HEK293 (cell line): ENCODE data around the gene SERPINA12.

Experiments used
- CTCF ChIA-PET: fragments of 350-600 bp; formaldehyde crosslinking; extraction: SDS; loops from one replicate; lab custom pipeline; 2021; ENCODE audit warnings: antibody characterized with exemption; lab: Yijun Ruan, JAX
- POLR2A ChIA-PET: fragments of 300-600 bp; formaldehyde crosslinking; extraction: SDS; loops from one replicate; lab custom pipeline; 2020; ENCODE audit warnings: antibody characterized with exemption, inconsistent platforms; lab: Yijun Ruan, JAX
- H3K27ac ChIP-seq: fragments of 200-500 bp; sonication (Bioruptor generic); 2 replicates; pipeline ENCODE4 v1.5.1; 2014; ENCODE audit warnings: low read depth, low read length, control low read depth, inconsistent platforms; ENCODE audit errors: extremely low read depth
- H3K36me3 ChIP-seq, 2 experiments: fragments of 200-500 bp in 1 of 2; sonication (Bioruptor generic) in 1 of 2; 1 replicate in 1 of 2; 2 replicates in 1 of 2; pipeline ENCODE4 v1.5.1; 2014 to 2017; ENCODE audit warnings: inconsistent platforms in 2 of 2, low read length in 2 of 2; ENCODE audit not compliant: control insufficient read depth in 2 of 2, insufficient read depth in 1 of 2
- H3K4me1 ChIP-seq: fragments of 200-500 bp; sonication (Bioruptor generic); 2 replicates; pipeline ENCODE4 v1.5.1; 2014; ENCODE audit warnings: mild to moderate bottlenecking, low read length, inconsistent platforms; ENCODE audit not compliant: control insufficient read depth, insufficient read depth
- H3K4me3 ChIP-seq: 2 replicates; pipeline ENCODE4 v1.5.1; 2011; ENCODE audit warnings: low read depth, mild to moderate bottlenecking, control low read depth, low read length, moderate library complexity
- H3K9me3 ChIP-seq: fragments of 200-500 bp; sonication (Bioruptor generic); 2 replicates; pipeline ENCODE4 v1.5.1; 2014; ENCODE audit warnings: low read depth, low read length, inconsistent platforms; ENCODE audit not compliant: control insufficient read depth, insufficient read depth
- BCL11B ChIP-seq: fragments of 450-650 bp; formaldehyde crosslinking; IDR thresholded peaks from 2 replicates; pipeline ENCODE4 v1.5.1; 2016; ENCODE audit warnings: low read depth, missing biosample characterization, missing genetic modification characterization
- GLI2 ChIP-seq: fragments of 450-650 bp; formaldehyde crosslinking; IDR thresholded peaks from 2 replicates; pipeline ENCODE4; 2017; ENCODE audit warnings: missing biosample characterization, missing genetic modification characterization, low read depth, borderline replicate concordance
- HOXD13 ChIP-seq: sonication (generic); formaldehyde crosslinking; IDR thresholded peaks from 2 replicates; pipeline ENCODE4 v1.8.0; 2022; ENCODE audit warnings: missing genetic modification reagents, borderline replicate concordance
- KLF1 ChIP-seq: fragments of 450-650 bp; formaldehyde crosslinking; IDR thresholded peaks from 2 replicates; pipeline ENCODE4 v1.5.1; 2016; ENCODE audit warnings: missing biosample characterization, missing genetic modification characterization
- PRDM1 ChIP-seq: fragments of 450-650 bp; formaldehyde crosslinking; IDR thresholded peaks from 2 replicates; pipeline ENCODE4; 2016; ENCODE audit warnings: missing biosample characterization, missing genetic modification characterization
- TRIM28 ChIP-seq: IDR thresholded peaks from 2 replicates; pipeline ENCODE4 v1.6.1; 2011; ENCODE audit warnings: low read length, control low read depth, borderline replicate concordance
- ZBTB21 ChIP-seq: fragments of 450-650 bp; formaldehyde crosslinking; IDR thresholded peaks from 2 replicates; pipeline ENCODE4 v1.5.1; 2017; ENCODE audit warnings: missing biosample characterization, missing genetic modification characterization
- ZFP69B ChIP-seq: fragments of 450-650 bp; formaldehyde crosslinking; IDR thresholded peaks from 2 replicates; pipeline ENCODE4 v1.5.1; 2016; ENCODE audit warnings: missing biosample characterization, missing genetic modification characterization
- ZNF10 ChIP-seq: fragments of 450-650 bp; formaldehyde crosslinking; IDR thresholded peaks from 2 replicates; pipeline ENCODE4 v1.5.1; 2017; ENCODE audit warnings: missing biosample characterization, missing genetic modification characterization
- ZNF112 ChIP-seq: fragments of 450-650 bp; formaldehyde crosslinking; IDR thresholded peaks from 2 replicates; pipeline ENCODE4 v1.5.0; 2017; ENCODE audit warnings: missing biosample characterization, missing genetic modification characterization
- ZNF155 ChIP-seq: fragments of 450-650 bp; formaldehyde crosslinking; IDR thresholded peaks from 2 replicates; pipeline ENCODE4 v1.5.1; 2016; ENCODE audit warnings: missing biosample characterization, missing genetic modification characterization
- ZNF302 ChIP-seq: fragments of 450-650 bp; formaldehyde crosslinking; IDR thresholded peaks from 2 replicates; pipeline ENCODE4 v1.5.1; 2016; ENCODE audit warnings: missing biosample characterization, missing genetic modification characterization, low read depth
- ZNF433 ChIP-seq: fragments of 450-650 bp; formaldehyde crosslinking; IDR thresholded peaks from 2 replicates; pipeline ENCODE4 v1.5.1; 2016; ENCODE audit warnings: missing biosample characterization, missing genetic modification characterization, low read depth
- ZNF48 ChIP-seq: fragments of 450-650 bp; formaldehyde crosslinking; IDR thresholded peaks from 2 replicates; pipeline ENCODE4 v1.5.1; 2016; ENCODE audit warnings: missing biosample characterization, missing genetic modification characterization
- ZNF501 ChIP-seq: fragments of 450-650 bp; formaldehyde crosslinking; IDR thresholded peaks from 2 replicates; pipeline ENCODE4 v1.5.1; 2016; ENCODE audit warnings: missing biosample characterization, missing genetic modification characterization
- ZNF514 ChIP-seq: fragments of 450-650 bp; formaldehyde crosslinking; IDR thresholded peaks from 2 replicates; pipeline ENCODE4 v1.5.1; 2016; ENCODE audit warnings: missing biosample characterization, missing genetic modification characterization
- ZNF548 ChIP-seq: fragments of 450-650 bp; formaldehyde crosslinking; IDR thresholded peaks from 2 replicates; pipeline ENCODE4 v1.5.1; 2016; ENCODE audit warnings: missing biosample characterization, missing genetic modification characterization
- ZNF549 ChIP-seq: fragments of 450-650 bp; IDR thresholded peaks from 2 replicates; pipeline ENCODE4 v1.5.1; 2018; ENCODE audit warnings: missing biosample characterization, missing genetic modification characterization, mild to moderate bottlenecking, inconsistent platforms, moderate library complexity
- ZNF561 ChIP-seq: fragments of 450-650 bp; IDR thresholded peaks from 2 replicates; pipeline ENCODE4 v1.5.1; 2018; ENCODE audit warnings: missing biosample characterization, missing genetic modification characterization, borderline replicate concordance
- ZNF596 ChIP-seq: fragments of 450-650 bp; IDR thresholded peaks from 2 replicates; pipeline ENCODE4 v1.5.0; 2018; ENCODE audit warnings: missing biosample characterization, mild to moderate bottlenecking, missing genetic modification characterization, moderate library complexity
- ZNF626 ChIP-seq: fragments of 450-650 bp; sonication (Bioruptor Pico); formaldehyde crosslinking; IDR thresholded peaks from 2 replicates; pipeline ENCODE4 v1.5.1; 2018; ENCODE audit warnings: missing biosample characterization, missing genetic modification characterization, inconsistent platforms
- ZNF658 ChIP-seq: fragments of 450-650 bp; formaldehyde crosslinking; IDR thresholded peaks from 2 replicates; pipeline ENCODE4; 2016; ENCODE audit warnings: missing biosample characterization, missing genetic modification characterization
- ZNF768 ChIP-seq: fragments of 450-650 bp; formaldehyde crosslinking; IDR thresholded peaks from 2 replicates; pipeline ENCODE4 v1.5.1; 2018; ENCODE audit warnings: missing biosample characterization, mild to moderate bottlenecking, missing genetic modification characterization
- ZNF792 ChIP-seq: fragments of 450-650 bp; formaldehyde crosslinking; IDR thresholded peaks from 2 replicates; pipeline ENCODE4 v1.5.1; 2016; ENCODE audit warnings: missing biosample characterization, missing genetic modification characterization
- TF ChIP-seq, protein P1 (sequence below): fragments of 450-650 bp; formaldehyde crosslinking; IDR thresholded peaks from 2 replicates; pipeline ENCODE4 v1.5.1; 2016; ENCODE audit warnings: missing biosample characterization, missing genetic modification characterization, low read depth
- TF ChIP-seq, protein P2 (sequence below): fragments of 450-650 bp; IDR thresholded peaks from 2 replicates; pipeline ENCODE4 v1.5.1; 2018; ENCODE audit warnings: missing biosample characterization, missing genetic modification characterization
- TF ChIP-seq, protein P3 (sequence below): fragments of 450-650 bp; IDR thresholded peaks from 2 replicates; pipeline ENCODE4 v1.5.1; 2018; ENCODE audit warnings: missing biosample characterization, mild to moderate bottlenecking, missing genetic modification characterization
- TF ChIP-seq, protein P4 (sequence below): fragments of 450-650 bp; formaldehyde crosslinking; IDR thresholded peaks from 2 replicates; pipeline ENCODE4; 2016; ENCODE audit warnings: missing biosample characterization, missing genetic modification characterization

Gene SERPINA12

DNA sequence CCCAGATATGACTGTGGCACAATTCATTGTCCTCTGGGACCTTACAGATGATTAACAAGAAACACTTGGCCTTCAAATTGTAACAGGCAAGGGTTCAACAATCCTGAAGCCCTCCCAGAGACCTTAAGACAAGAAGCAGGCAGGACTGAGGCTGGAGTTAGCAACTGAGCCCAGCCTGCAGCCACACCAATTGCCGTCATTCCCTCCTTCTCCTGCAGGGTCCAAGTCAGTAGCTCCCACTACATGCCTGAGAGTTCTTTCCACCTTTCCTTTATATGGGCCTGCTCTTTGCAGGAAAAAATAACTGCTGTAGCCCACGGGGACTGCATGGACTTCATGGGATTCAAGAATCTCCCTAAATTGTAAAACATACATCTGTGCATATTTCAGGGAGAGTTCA lies 49.6 kb upstream of the SERPINA12 start:
- Histone ChIP-seq H3K9me3 (no peaks in the 10 kb centered on the region), H3K4me3 (no peak overlapping the region), H3K27ac (no peak overlapping the region), H3K36me3 (no peaks in the 10 kb centered on the region), H3K4me1 (no peaks in the 10 kb centered on the region)
- CTCF ChIA-PET: interaction anchor here (0.9 to 2.7 kb wide), 2 partner anchors 10 to 32 kb away, joined by 4 to 13 read pairs; no protein-coding TSS in a partner anchor
- TF ChIP-seq, protein P1, sequence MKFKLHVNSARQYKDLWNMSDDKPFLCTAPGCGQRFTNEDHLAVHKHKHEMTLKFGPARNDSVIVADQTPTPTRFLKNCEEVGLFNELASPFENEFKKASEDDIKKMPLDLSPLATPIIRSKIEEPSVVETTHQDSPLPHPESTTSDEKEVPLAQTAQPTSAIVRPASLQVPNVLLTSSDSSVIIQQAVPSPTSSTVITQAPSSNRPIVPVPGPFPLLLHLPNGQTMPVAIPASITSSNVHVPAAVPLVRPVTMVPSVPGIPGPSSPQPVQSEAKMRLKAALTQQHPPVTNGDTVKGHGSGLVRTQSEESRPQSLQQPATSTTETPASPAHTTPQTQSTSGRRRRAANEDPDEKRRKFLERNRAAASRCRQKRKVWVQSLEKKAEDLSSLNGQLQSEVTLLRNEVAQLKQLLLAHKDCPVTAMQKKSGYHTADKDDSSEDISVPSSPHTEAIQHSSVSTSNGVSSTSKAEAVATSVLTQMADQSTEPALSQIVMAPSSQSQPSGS (tag by site-specific recombination): no peak
- TF ChIP-seq ZNF626 (no peak), ZNF112 (tag by site-specific recombination) (no peak), ZNF561 (tag by site-specific recombination) (no peak)
- TF ChIP-seq, all 188 proteins: peak for 0
- POLR2A ChIA-PET: no interaction called here

DNA sequence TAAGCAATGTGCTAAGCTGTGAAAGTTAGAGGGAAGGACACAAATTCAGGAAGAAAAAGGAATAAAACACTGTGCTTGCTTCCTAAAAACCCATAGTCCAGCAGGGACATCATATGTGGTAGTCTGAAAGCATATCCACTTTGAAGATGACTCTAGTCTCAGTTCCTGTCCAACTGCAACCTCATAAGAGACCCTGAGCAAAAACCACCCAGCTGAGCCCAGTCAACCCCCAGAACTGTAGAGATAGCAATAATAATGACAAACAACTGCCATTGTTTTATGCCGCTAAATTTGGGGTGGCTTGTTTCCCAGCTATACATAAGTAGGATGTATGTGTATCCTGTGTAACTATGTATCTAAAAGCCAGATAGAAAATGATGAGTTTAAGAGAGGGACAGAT lies 48.1 kb upstream of the SERPINA12 start:
- ChIA-PET CTCF (interaction anchor here (0.7 to 2.7 kb wide), 3 partner anchors 8 to 87 kb away, joined by 3 to 13 read pairs (median 3); no protein-coding TSS in a partner anchor), POLR2A (no interaction called here)
- TF ChIP-seq, protein P2, sequence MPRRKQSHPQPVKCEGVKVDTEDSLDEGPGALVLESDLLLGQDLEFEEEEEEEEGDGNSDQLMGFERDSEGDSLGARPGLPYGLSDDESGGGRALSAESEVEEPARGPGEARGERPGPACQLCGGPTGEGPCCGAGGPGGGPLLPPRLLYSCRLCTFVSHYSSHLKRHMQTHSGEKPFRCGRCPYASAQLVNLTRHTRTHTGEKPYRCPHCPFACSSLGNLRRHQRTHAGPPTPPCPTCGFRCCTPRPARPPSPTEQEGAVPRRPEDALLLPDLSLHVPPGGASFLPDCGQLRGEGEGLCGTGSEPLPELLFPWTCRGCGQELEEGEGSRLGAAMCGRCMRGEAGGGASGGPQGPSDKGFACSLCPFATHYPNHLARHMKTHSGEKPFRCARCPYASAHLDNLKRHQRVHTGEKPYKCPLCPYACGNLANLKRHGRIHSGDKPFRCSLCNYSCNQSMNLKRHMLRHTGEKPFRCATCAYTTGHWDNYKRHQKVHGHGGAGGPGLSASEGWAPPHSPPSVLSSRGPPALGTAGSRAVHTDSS (tag by site-specific recombination): no peak
- TF ChIP-seq ZNF501 (tag by site-specific recombination) (no peak), ZNF596 (tag by site-specific recombination) (no peak), GLI2 (no peak), ZNF549 (no peak), ZBTB21 (tag by site-specific recombination) (no peak), KLF1 (no peak), ZNF548 (tag by site-specific recombination) (no peak), ZNF155 (tag by site-specific recombination) (no peak), ZNF561 (tag by site-specific recombination) (no peak), BCL11B (tag by site-specific recombination) (no peak), ZNF514 (tag by site-specific recombination) (no peak), ZNF658 (tag by site-specific recombination) (no peak)
- TF ChIP-seq, protein P3, sequence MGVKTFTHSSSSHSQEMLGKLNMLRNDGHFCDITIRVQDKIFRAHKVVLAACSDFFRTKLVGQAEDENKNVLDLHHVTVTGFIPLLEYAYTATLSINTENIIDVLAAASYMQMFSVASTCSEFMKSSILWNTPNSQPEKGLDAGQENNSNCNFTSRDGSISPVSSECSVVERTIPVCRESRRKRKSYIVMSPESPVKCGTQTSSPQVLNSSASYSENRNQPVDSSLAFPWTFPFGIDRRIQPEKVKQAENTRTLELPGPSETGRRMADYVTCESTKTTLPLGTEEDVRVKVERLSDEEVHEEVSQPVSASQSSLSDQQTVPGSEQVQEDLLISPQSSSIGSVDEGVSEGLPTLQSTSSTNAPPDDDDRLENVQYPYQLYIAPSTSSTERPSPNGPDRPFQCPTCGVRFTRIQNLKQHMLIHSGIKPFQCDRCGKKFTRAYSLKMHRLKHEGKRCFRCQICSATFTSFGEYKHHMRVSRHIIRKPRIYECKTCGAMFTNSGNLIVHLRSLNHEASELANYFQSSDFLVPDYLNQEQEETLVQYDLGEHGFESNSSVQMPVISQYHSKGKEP (tag by site-specific recombination): no peak

DNA sequence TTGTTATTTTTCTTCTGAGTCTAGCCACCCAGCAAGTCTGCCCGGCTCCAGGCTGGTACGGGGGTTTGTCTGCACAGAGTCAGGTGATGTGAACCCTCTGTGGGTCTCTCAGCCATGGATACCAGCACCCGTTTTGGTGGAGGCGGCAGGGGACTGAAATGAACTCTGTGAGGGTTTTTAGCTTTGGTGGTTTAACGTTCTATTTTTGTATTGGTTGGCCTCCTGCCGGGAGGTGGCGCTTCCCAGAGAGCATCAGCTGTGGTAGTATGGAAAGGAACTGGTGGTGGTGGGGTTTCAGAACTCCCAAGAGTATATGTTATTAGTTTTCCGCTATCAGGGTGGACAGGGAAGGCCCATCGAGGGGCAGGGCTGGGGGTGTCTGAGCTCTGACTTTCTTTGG lies 46.7 kb upstream of the SERPINA12 start:
- H3K9me3 ChIP-seq: no peaks in the 10 kb centered on the region
- ChIA-PET CTCF (interaction anchor here (0.6 to 1.2 kb wide), 3 partner anchors 9 to 122 kb away, joined by 3 read pairs; no protein-coding TSS in a partner anchor), POLR2A (no interaction called here)
- H3K4me3 ChIP-seq: no peak overlapping the region
- H3K4me1 ChIP-seq: no peaks in the 10 kb centered on the region
- H3K36me3 ChIP-seq: no peaks in the 10 kb centered on the region
- H3K27ac ChIP-seq: no peak overlapping the region
- TF ChIP-seq ZNF10 (tag by site-specific recombination) (no peak), ZNF302 (tag by site-specific recombination) (no peak), ZFP69B (tag by site-specific recombination) (no peak), TRIM28 (no peak), ZNF48 (no peak), PRDM1 (tag by site-specific recombination) (no peak), HOXD13 (CRISPR knock-in tag) (no peak), ZNF792 (no peak), ZNF768 (no peak), ZNF433 (no peak)
- TF ChIP-seq, protein P4, sequence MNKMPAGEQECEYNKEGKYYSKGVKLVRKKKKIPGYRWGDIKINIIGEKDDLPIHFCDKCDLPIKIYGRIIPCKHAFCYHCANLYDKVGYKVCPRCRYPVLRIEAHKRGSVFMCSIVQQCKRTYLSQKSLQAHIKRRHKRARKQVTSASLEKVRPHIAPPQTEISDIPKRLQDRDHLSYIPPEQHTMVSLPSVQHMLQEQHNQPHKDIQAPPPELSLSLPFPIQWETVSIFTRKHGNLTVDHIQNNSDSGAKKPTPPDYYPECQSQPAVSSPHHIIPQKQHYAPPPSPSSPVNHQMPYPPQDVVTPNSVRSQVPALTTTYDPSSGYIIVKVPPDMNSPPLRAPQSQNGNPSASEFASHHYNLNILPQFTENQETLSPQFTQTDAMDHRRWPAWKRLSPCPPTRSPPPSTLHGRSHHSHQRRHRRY (tag by site-specific recombination): no peak

More for the DNA sequence above, 48.1 kb upstream of the SERPINA12 start:
- H3K9me3 ChIP-seq: no peaks in the 10 kb centered on the region
- H3K4me3 ChIP-seq: no peak overlapping the region
- no peak overlapping the region for H3K27ac ChIP-seq
- H3K4me1 ChIP-seq: no peaks in the 10 kb centered on the region
- no peaks in the 10 kb centered on the region for H3K36me3 ChIP-seq
